Fibroblast of pulmonary artery (primary cell): Measurements from ENCODE around the gene SUPT3H.

Source experiments
- DNase-seq: peaks from one replicate; pipeline ENCODE4 v3.0.0-alpha.2; 2010; ENCODE audit warnings: low read depth
- H3K4me3 ChIP-seq: replicated peaks from 2 replicates; pipeline ENCODE4 v1.5.1; 2011; ENCODE audit warnings: low read depth, mild to moderate bottlenecking, control low read depth, low read length, moderate library complexity
- CTCF ChIP-seq: IDR thresholded peaks from 2 replicates; pipeline ENCODE4 v1.5.1; 2011; ENCODE audit warnings: mild to moderate bottlenecking, control low read depth, low read length, inconsistent platforms; ENCODE audit errors: missing control alignments

Gene SUPT3H

GRCh38 chr6:45115696-45116095, 262.0 kb downstream of the SUPT3H start:
- DNase-seq, result peak; percentile 67
- TF ChIP-seq CTCF, result no peak
- H3K4me3 ChIP-seq, result no peak overlapping the region

DNA sequence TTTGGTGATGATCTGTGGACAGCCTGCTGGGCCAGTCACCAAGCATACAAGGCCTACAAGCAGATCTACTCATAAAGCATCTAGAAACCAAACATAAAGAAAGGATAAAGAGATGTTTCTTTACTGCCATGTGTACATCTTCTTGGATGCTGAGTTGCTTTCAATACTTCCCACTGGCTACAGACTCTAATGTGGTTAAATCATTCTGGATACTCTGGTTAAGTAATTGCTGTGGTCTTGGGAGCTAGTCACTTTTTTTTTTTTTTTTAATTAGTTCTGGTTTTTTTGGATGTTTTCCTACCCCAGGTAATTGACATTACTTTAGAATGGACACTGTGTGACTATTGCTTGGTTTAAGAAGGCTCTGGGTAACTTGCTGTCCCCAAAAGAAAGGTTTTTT, 265.0 kb downstream of the SUPT3H start:
- no peak for DNase-seq
- no peak for TF ChIP-seq CTCF

GRCh38 chr6:45109551-45109950, 268.2 kb downstream of the SUPT3H start:
- TF ChIP-seq CTCF, result no peak
- no peak for DNase-seq
- H3K4me3 ChIP-seq, result no peak overlapping the region

More for the DNA sequence above, 265.0 kb downstream of the SUPT3H start:
- no peak overlapping the region for H3K4me3 ChIP-seq

DNA sequence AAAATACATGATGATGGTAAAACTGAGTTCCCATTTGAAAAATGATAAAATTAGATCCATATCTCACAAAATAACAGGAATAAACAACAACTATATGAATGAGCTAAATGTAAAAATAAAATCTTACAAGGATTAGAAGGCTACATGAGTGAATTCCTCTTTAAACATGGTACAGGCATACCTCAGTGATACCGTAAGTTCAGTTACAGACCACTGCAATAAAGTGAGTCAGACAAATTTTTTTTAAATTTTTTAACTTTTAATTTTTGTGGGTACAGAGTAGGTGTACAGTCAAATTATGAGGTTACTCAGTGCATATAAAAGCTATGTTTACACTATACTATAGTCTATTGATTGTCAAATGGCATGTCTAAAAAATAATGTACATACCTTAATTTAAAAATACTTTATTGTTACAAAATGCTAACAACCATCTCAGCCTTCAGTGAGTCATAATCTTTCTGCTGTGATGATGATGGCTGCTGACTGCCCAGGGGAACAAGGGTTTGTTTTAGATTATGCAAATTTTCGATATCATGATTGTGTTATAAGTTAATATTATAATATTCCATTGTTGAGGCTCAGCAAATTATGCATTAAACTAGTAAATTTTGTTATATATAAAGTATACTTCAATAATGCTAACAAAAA, 272.4 kb downstream of the SUPT3H start:
- no peak for DNase-seq
- H3K4me3 ChIP-seq, result no peak overlapping the region
- TF ChIP-seq CTCF, result no peak

- no peak for DNase-seq
- TF ChIP-seq CTCF, result no peak
- H3K4me3 ChIP-seq, result no peak overlapping the region
These were observed 273.3 kb downstream of the SUPT3H start for GRCh38 chr6:45104429-45104828.

- no peak overlapping the region for H3K4me3 ChIP-seq
- no peak for TF ChIP-seq CTCF
- no peak for DNase-seq
These were observed 279.5 kb downstream of the SUPT3H start for GRCh38 chr6:45098256-45098655.

DNA sequence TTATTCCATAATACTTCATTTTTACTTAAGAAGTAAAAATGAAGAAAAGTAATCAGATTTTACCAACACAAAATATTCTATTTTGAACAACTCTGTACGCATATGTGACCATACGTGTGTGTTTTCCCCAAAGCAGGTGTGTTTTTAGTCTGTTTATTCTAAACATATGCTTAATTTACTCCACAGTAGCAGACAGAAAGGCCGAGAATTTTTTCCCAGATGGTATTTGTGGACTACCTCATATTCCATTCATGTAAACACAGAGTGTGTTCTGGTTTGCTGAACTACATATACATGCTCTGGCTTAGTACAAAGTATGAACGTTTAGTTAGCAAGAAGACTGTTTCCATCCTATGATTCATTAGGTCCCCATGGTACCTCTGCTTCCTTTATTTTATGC, 282.9 kb downstream of the SUPT3H start:
- TF ChIP-seq CTCF, result no peak
- H3K4me3 ChIP-seq, result no peak overlapping the region
- no peak for DNase-seq
